Heart left ventricle (tissue), 16 donors: ENCODE measurements around the gene DUSP15. TPM values are rescaled to one million over a fixed set of nuclear protein-coding genes. Genes with fewer than 3 reads are reported as not detected.

Source experiments
- ATAC-seq, 4 donors: fragments of 200-7000 bp; cut with Tn5 transposase; one replicate each; pipeline ENCODE4 v1.9.1; 2020 to 2022; ENCODE audit warnings: moderate library complexity in 4 of 4, mild to moderate bottlenecking in 3 of 4, moderate number of reproducible peaks in 1 of 4
- DNase-seq, 5 donors: peaks; one replicate each; pipeline ENCODE4 v3.0.0-alpha.2; 2020
- H3K27ac ChIP-seq, 12 donors: fragments of 200-600 bp; sonication (generic) in 4 of 12; one replicate each; pipeline versions ENCODE4 v1.5.0 to v1.8.0; 2016 to 2022; ENCODE audit warnings: mild to moderate bottlenecking in 2 of 12
- H3K27me3 ChIP-seq, 9 donors: fragments of 200-600 bp; sonication (generic) in 2 of 9; one replicate each; pipeline versions ENCODE4 v1.5.1 to v1.8.0; 2016 to 2022; ENCODE audit warnings: mild to moderate bottlenecking in 3 of 9
- H3K36me3 ChIP-seq, 9 donors: fragments of 200-600 bp; sonication (generic) in 2 of 9; one replicate each; pipeline versions ENCODE4 v1.5.0 to v1.8.0; 2018 to 2022; ENCODE audit warnings: mild to moderate bottlenecking in 2 of 9
- H3K4me1 ChIP-seq, 12 donors: fragments of 200-600 bp; sonication (generic) in 4 of 12; one replicate each; pipeline versions ENCODE4 v1.5.0 to v1.8.0; 2016 to 2022; ENCODE audit warnings: mild to moderate bottlenecking in 3 of 12
- H3K4me3 ChIP-seq, 12 donors: fragments of 200-600 bp; sonication (generic) in 4 of 12; one replicate each; pipeline versions ENCODE4 v1.5.0 to v1.8.0; 2017 to 2022; ENCODE audit warnings: mild to moderate bottlenecking in 9 of 12, moderate library complexity in 4 of 12
- H3K9me3 ChIP-seq, 12 donors: fragments of 200-600 bp; sonication (generic) in 4 of 12; one replicate each; pipeline versions ENCODE4 v1.5.0 to v1.8.0; 2016 to 2022; ENCODE audit warnings: mild to moderate bottlenecking in 1 of 12
- POLR2A ChIP-seq, 2 donors: fragments of 450-650 bp; IDR thresholded peaks; one replicate each; pipeline ENCODE4 v1.6.1; 2017; ENCODE audit warnings: antibody characterized with exemption in 2 of 2, mild to moderate bottlenecking in 2 of 2, moderate library complexity in 2 of 2
- WGBS, 4 donors: extraction: QIAGEN DNeasy Blood & Tissue Kit in 2 of 4; methylation state at CpG; one replicate each; pipeline versions ENCODE4 v1.1.5 to v1.1.7; 2013 to 2018; 5-methylcytosine and 5-hydroxymethylcytosine counted together
- intact Hi-C, 10 donors: fragments of 100-400 bp; cut with DNase I; formaldehyde crosslinking; loops; one replicate each; pipeline versions ENCODE4 v1.11.1 to v1.14.2; 2022
- polyA plus RNA-seq, 2 donors: library from polyadenylated mRNA; stranded (reverse); fragments of 200-250 nt; gene quantifications; one replicate each; pipeline ENCODE4 v1.2.3, GENCODE V29; 2013
- total RNA-seq, 9 donors: library from RNA; depleted of rRNA in 2 of 9; stranded (reverse); fragments of >200 nt in 2 of 9; fragmentation: NEBNext Ultra II Directional in 3 of 9; extraction: Animal tissue kit (Norgen Biotek cat#: 25700) in 3 of 9; gene quantifications; one replicate each; pipeline versions ENCODE4 v1.1.0 to v1.2.4, GENCODE V29; 2016 to 2023
- TF ChIP-seq, protein P1 (sequence below), 12 donors: fragments of 200-600 bp; sonication (generic) in 4 of 12; IDR thresholded peaks; one replicate each; pipeline versions ENCODE4 v1.5.0 to v1.8.0; 2018 to 2022; ENCODE audit warnings: antibody characterized with exemption in 12 of 12, mild to moderate bottlenecking in 5 of 12
- donor health status: ischemic (EF 13 %, LVEDD 7.1; RV severe dilation, severe dysfunction).
- donor health status: healthy with polysubstance abuse.
- donor health status: DM: no; HTN: yes; CAD: no.
- donor health status: DM: no; HTN: no; CAD: no.
- donor health status: ischemic (EF 25% LVEDD 6.9; RV normal size, moderate dysfunction).
- donor health status: ischemic (EF 25% LVEDD 5.7; RV mildly dilated, moderate dysfunction).
- donor health status: healthy.
- donor health status: DM: yes; HTN: yes; CAD: no.
- donor health status: ischemic (EF 35%, LVEDD 5.7; RV mildly dilated, moderate dysfunction).
- donor health status: nonischemic (EF 11% LVEDD 7.7; RV severe dilation, severe dysfunction).
- donor health status: DM: yes; HTN: yes; CAD: no.
- donor health status: PGD.
- donor health status: ischemic (EF 29% LVEDD 5.4; RV normal size, mild dysfunction).
- donor health status: nonischemic (EF 23%, LVEDD 6.1; RV moderate dilation, normal function).

Gene DUSP15
- total and polyA plus RNA-seq, 11 donors, result 0.68 to 7.4 (median 3.0) TPM

DNA sequence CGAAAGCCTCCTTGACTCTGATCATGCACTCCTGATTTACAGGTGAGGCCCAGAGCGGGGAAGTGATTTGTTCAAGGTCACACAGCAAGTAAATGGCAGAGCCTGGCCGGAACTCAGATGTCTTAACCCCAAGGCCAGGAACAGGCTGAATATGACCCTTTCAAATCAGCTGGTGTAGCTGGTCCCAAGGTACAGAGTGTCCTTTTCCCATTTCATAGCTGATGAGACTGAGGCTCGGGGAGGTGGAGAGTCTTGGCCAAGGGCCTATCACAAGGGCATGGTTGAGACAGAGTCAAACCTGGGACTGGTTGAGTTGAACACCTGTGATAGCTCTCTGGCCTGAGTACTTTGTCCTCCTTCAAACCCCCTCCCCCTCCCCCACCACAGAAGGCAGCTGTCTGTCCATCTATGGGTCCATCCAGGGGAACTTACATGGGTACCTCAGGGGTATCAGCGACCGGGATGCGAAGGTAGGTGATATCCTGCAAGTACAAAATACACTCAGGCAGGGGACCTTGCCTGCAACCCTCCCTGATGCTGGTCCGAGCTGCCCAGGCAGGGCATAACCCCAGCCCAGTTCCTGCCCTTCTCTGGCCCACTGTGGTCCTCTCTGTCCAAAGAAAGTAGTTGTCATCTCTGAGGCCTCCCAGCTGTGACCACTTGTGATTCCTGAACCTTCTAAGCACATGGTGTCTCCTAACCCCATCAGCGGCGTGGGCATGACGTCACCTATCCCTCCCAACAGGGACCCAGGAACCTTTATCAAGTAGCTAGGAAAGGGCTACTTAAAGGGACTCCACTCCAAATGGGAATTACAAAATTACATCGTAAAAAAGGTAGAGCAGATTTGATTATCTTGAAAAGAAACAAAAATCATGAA, 5.6 kb downstream of the DUSP15 start:
- no peak overlapping the region for H3K4me3 ChIP-seq
- DNase-seq (no peak), ATAC-seq (no peak)
- peaks cover 0 to 30% (median 0%) of the 10 kb centered on the region in 9 donors for H3K27me3 ChIP-seq
- 83 to 93% (median 88%) methylated on average over 10 to 12 of the region's 12 CpGs for WGBS, 4 donors
- peaks cover 4 to 30% (median 17%) of the 10 kb centered on the region in 12 donors for H3K4me1 ChIP-seq
- no peak for TF ChIP-seq POLR2A (IDR thresholded peaks at IDR 0.05)
- TF ChIP-seq, protein P1, sequence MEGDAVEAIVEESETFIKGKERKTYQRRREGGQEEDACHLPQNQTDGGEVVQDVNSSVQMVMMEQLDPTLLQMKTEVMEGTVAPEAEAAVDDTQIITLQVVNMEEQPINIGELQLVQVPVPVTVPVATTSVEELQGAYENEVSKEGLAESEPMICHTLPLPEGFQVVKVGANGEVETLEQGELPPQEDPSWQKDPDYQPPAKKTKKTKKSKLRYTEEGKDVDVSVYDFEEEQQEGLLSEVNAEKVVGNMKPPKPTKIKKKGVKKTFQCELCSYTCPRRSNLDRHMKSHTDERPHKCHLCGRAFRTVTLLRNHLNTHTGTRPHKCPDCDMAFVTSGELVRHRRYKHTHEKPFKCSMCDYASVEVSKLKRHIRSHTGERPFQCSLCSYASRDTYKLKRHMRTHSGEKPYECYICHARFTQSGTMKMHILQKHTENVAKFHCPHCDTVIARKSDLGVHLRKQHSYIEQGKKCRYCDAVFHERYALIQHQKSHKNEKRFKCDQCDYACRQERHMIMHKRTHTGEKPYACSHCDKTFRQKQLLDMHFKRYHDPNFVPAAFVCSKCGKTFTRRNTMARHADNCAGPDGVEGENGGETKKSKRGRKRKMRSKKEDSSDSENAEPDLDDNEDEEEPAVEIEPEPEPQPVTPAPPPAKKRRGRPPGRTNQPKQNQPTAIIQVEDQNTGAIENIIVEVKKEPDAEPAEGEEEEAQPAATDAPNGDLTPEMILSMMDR (IDR thresholded peaks at IDR 0.05), result no peak
- intact Hi-C loops, result loop anchor here in 1 of 10 donors (5.0 kb wide), 1 partner anchor 43 kb away; no protein-coding TSS in a partner anchor
- H3K36me3 ChIP-seq, result no peaks in the 10 kb centered on the region
- H3K27ac ChIP-seq, result no peak overlapping the region
- H3K9me3 ChIP-seq, result no peaks in the 10 kb centered on the region

DNA sequence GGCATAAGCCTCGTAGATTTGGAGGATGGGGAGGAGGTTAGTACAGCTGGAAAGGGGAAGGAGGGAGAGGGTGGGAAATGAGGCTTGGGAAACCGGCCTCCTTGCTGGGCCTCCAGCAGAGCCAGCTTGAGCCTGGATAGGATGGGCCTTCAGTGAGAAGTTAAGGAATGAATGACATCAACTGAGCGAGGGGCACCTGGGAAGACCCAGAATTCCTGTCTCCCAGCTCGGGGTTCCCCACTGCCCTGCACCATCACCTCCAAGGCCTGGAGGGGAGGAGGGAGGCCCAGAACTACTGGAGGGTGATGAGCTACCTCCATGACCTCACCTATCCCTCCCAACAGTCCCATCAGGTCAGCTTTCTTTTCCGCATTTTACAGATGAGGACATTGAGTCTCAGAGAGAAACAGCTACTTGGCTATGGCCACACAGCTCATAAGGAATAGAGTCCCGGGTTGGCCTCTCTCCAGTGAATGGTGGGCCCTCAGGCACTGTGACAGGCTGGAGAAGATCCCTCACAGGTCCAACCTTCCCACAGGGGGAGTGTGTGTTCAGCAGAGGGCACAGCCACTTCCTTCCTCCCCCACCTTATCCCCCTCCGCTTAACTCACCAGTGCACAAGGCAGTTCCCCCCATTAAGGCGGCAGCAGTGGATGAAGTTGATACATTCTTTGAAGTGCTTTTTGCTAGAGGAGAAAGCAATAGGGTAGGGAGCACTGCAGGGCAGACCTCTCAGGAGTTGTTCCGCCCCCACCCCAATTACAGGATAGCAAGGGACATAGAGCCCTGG, 6.8 kb downstream of the DUSP15 start:
- Histone ChIP-seq H3K27ac (no peak overlapping the region), H3K36me3 (no peaks in the 10 kb centered on the region), H3K4me1 (peaks cover 4 to 22% (median 13%) of the 10 kb centered on the region in 12 donors), H3K4me3 (no peak overlapping the region), H3K27me3 (peaks cover 0 to 27% (median 0%) of the 10 kb centered on the region in 9 donors), H3K9me3 (no peaks in the 10 kb centered on the region)
- 85 to 92% (median 89%) methylated on average over 8 to 9 of the region's 9 CpGs for WGBS, 4 donors
- ATAC-seq (no peak), DNase-seq (no peak)
- no peak for TF ChIP-seq POLR2A (IDR thresholded peaks at IDR 0.05)
- TF ChIP-seq, protein P1 (IDR thresholded peaks at IDR 0.05), result no peak
- intact Hi-C loops, result no loop called here

DNA sequence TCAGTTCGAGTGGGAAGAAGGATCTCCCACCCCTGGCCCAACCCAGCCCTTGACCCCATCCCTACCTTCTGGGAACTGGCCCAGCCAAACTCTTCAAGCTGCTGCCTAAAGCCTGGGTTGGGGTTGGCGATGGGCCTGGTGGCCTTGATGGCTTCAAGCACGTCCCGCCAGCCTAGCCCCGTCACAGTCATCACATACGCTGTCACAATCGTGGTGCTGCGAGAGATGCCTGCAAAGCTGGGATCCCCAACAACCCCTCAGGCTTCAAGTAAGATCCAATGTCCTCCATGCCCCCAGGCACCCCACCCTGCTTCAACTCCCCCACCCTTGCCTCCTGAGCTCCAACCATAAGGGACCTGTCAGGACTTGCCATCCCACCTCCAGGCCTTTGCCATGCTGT, 7.8 kb downstream of the DUSP15 start:
- peaks cover 0 to 34% (median 2%) of the 10 kb centered on the region in 9 donors for H3K27me3 ChIP-seq
- no peak for TF ChIP-seq POLR2A (IDR thresholded peaks at IDR 0.05)
- TF ChIP-seq, protein P1 (IDR thresholded peaks at IDR 0.05), result no peak
- ATAC-seq, result no peak
- H3K36me3 ChIP-seq, result no peaks in the 10 kb centered on the region
- no peak for DNase-seq
- peaks cover 4 to 22% (median 13%) of the 10 kb centered on the region in 12 donors for H3K4me1 ChIP-seq
- no peak overlapping the region for H3K27ac ChIP-seq
- intact Hi-C loops, result no loop called here
- 81 to 95% (median 91%) methylated on average over 1 to 8 of the region's 8 CpGs for WGBS, 4 donors
- H3K4me3 ChIP-seq, result no peak overlapping the region
- H3K9me3 ChIP-seq, result no peaks in the 10 kb centered on the region

DNA sequence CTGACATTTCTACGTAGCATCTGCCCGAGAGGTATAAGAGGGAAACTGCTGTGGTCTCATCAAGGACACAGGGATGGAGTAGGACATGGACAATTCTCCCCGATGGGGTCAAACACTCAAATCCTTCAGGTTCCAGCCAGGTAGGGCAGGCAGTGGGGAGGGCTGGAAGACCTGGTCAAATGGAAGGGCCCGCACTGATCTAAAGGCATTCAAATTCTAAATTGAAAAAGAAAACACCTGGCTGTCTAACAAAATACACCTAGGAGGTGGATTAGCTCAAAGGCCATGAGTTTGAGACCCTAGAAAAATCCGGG, 8.2 kb downstream of the DUSP15 start:
- 78 to 93% (median 81%) methylated on average over 5 of the region's 5 CpGs for WGBS, 4 donors
- no peak for DNase-seq
- intact Hi-C loops, result no loop called here
- H3K27ac ChIP-seq, result no peak overlapping the region
- H3K9me3 ChIP-seq, result no peaks in the 10 kb centered on the region
- TF ChIP-seq POLR2A (IDR thresholded peaks at IDR 0.05), result no peak
- TF ChIP-seq, protein P1 (IDR thresholded peaks at IDR 0.05), result no peak
- peaks cover 4 to 22% (median 13%) of the 10 kb centered on the region in 12 donors for H3K4me1 ChIP-seq
- ATAC-seq, result no peak
- H3K4me3 ChIP-seq, result no peak overlapping the region
- H3K36me3 ChIP-seq, result no peaks in the 10 kb centered on the region
- peaks cover 0 to 34% (median 2%) of the 10 kb centered on the region in 9 donors for H3K27me3 ChIP-seq
